ENCODE measurements around the gene CA9. TPM values are rescaled to one million over a fixed set of nuclear protein-coding genes. Genes with fewer than 3 reads are reported as not detected.
A peak's percentile ranks its signal among the peaks of the same experiment; 100 is the strongest.

CA9 gene
- total and polyA plus RNA-seq, 2 experiments from 2014 or later, result 0.27 to 2.1 TPM

DNA sequence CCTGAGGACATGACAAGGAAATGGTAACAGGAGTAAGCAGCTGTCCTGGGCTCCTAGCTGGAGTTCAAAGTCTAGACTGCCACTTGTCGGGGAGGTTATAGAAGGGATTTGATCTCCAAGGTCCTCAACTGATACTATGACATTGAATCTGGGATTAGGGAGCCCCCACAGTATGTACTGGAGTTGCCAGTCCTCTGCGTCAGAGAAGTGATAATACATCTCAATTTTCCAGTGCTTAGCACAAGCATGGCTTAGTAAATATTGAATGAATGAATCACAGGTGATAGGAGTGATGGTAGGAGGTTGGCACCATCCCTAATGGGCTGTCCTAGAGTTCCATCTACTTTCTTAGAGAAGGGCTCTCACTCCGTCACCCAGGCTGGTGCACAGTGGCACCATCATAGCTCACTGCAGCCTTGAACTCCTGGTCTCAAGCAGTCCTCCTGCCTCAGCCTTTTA is 22.2 kb downstream of the CA9 start:
- no peaks in the 10 kb centered on the region for H3K9me3 ChIP-seq (ENCODE audit: low read depth)
- peaks cover 6% of the 10 kb centered on the region for H3K4me1 ChIP-seq (ENCODE audit: insufficient read depth)
- no peaks in the 10 kb centered on the region for H3K9me2 ChIP-seq (replicated peaks; ENCODE audit: insufficient read depth)
- H2AFZ ChIP-seq, result no peak overlapping the region
- H3K27ac ChIP-seq, result peak overlapping the region; percentile 90
- H3K36me3 ChIP-seq (replicated peaks; ENCODE audit: insufficient read depth, low read depth), result no peaks in the 10 kb centered on the region
- no peak overlapping the region for H3K4me3 ChIP-seq
- 86% methylated on average over 3 of the region's 3 CpGs for WGBS (ENCODE audit: low lambda C conversion rate, missing lambda C conversion rate)
- H3K4me2 ChIP-seq, result no peak overlapping the region
- DNase-seq (ENCODE audit: low spot score), result peak; percentile 51
- H3K27me3 ChIP-seq, result no peaks in the 10 kb centered on the region
- TF ChIP-seq, protein P1, sequence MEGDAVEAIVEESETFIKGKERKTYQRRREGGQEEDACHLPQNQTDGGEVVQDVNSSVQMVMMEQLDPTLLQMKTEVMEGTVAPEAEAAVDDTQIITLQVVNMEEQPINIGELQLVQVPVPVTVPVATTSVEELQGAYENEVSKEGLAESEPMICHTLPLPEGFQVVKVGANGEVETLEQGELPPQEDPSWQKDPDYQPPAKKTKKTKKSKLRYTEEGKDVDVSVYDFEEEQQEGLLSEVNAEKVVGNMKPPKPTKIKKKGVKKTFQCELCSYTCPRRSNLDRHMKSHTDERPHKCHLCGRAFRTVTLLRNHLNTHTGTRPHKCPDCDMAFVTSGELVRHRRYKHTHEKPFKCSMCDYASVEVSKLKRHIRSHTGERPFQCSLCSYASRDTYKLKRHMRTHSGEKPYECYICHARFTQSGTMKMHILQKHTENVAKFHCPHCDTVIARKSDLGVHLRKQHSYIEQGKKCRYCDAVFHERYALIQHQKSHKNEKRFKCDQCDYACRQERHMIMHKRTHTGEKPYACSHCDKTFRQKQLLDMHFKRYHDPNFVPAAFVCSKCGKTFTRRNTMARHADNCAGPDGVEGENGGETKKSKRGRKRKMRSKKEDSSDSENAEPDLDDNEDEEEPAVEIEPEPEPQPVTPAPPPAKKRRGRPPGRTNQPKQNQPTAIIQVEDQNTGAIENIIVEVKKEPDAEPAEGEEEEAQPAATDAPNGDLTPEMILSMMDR (IDR thresholded peaks at IDR 0.05; ENCODE audit: poor library complexity), result no peak
- H3K79me2 ChIP-seq, result no peaks in the 10 kb centered on the region
- no peaks in the 10 kb centered on the region for H4K20me1 ChIP-seq (ENCODE audit: insufficient read depth, poor library complexity, severe bottlenecking)

DNA sequence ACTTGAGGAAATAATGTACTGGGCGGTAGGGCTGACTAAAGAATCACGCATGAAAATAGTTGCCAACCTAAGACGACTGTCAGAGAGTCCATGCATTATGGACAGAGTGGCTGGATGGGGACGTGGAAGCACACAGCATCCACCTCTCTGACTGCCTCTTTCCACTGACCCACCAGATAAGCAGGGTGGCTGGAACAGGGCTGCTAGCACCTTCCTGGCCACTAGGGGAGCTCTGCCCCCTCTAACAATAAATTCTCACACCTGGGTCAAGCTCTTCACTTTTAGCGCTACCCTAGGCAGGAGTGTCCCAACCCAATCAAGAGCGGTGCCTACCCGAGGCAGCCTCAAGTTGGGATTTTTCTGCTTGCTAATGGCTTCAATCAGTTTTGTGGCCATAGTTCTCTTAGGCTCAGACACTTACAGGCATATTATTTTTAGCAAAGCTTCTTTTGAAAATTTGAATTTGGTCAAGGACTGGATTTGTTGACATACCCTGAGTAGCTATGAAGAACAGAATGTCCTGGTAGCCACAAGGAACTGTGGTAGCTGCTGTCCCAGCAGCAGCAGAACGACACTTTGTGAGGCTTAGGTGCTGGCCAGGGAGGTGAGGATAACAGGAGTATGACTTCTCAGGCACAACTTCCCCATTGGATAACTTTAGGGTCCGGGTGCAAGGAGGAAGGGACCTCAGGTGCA is 22.9 kb downstream of the CA9 start:
- WGBS (ENCODE audit: low lambda C conversion rate, missing lambda C conversion rate), result 47% methylated on average over 9 of the region's 9 CpGs
- no peak overlapping the region for H3K4me3 ChIP-seq
- no peak overlapping the region for H3K4me2 ChIP-seq
- peaks cover 2% of the 10 kb centered on the region for H3K4me1 ChIP-seq (ENCODE audit: insufficient read depth)
- H3K27me3 ChIP-seq, result no peaks in the 10 kb centered on the region
- H4K20me1 ChIP-seq (ENCODE audit: insufficient read depth, poor library complexity, severe bottlenecking), result no peaks in the 10 kb centered on the region
- peak; percentile 74 for DNase-seq (ENCODE audit: low spot score)
- H3K79me2 ChIP-seq, result no peaks in the 10 kb centered on the region
- no peaks in the 10 kb centered on the region for H3K36me3 ChIP-seq (replicated peaks; ENCODE audit: insufficient read depth, low read depth)
- no peaks in the 10 kb centered on the region for H3K9me2 ChIP-seq (replicated peaks; ENCODE audit: insufficient read depth)
- peak overlapping the region; percentile 86 for H3K27ac ChIP-seq
- H2AFZ ChIP-seq, result no peak overlapping the region
- no peaks in the 10 kb centered on the region for H3K9me3 ChIP-seq (ENCODE audit: low read depth)
- no peak for TF ChIP-seq EZH2 (IDR thresholded peaks at IDR 0.05; ENCODE audit: borderline replicate concordance)
- no peak for TF ChIP-seq EZH2phosphoT487 (IDR thresholded peaks at IDR 0.05; ENCODE audit: low read depth, severe bottlenecking, unreplicated experiment)
- TF ChIP-seq, protein P1 (IDR thresholded peaks at IDR 0.05; ENCODE audit: poor library complexity), result peak; percentile 71

DNA sequence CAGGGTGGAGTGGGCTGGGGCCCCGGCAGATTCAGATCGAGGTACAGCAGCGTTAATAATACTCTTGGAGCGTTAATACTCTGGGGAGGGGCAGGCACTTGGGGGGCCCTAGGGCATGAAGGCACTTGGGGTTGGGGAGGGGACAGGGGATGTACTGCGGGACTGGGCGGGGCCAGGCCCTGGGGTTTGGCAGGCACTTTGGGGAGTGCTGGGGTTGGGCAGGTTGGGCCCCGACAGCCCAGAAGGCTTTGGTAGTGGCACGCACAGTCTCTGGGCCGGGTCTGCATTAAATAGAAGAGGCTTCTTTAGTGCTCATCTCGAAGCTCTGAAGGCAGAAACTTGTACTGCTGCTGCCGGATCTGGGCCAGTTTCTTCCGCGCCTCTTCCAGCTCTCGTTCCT is 23.8 kb downstream of the CA9 start:
- no peaks in the 10 kb centered on the region for H3K36me3 ChIP-seq (replicated peaks; ENCODE audit: insufficient read depth, low read depth)
- WGBS (ENCODE audit: low lambda C conversion rate, missing lambda C conversion rate), result 98% methylated on average over 14 of the region's 14 CpGs
- no peaks in the 10 kb centered on the region for H3K79me2 ChIP-seq

DNA sequence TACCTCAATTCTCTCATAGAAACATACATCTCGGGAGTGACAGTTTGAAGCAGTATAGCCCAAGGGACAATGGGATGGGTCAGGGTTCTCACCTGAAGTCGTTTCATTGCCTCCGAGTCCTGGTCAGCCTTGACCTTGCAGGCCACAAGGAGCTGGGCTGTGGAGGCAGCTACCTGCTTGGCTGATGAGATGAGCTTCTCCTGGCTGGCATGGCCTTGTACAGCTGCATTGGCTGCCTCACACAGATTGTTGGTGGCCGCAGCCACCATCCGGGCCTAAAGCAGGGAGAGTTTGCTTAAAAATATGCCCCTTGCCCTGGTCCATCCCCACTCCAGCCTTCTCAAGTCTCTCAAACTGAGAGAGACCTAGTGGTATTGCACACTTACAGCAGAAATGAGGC is 24.5 kb downstream of the CA9 start:
- Histone ChIP-seq H3K9me2 (replicated peaks; ENCODE audit: insufficient read depth) (no peaks in the 10 kb centered on the region), H3K4me2 (no peak overlapping the region), H3K9me3 (ENCODE audit: low read depth) (no peaks in the 10 kb centered on the region), H3K4me1 (ENCODE audit: insufficient read depth) (no peaks in the 10 kb centered on the region), H4K20me1 (ENCODE audit: insufficient read depth, poor library complexity, severe bottlenecking) (no peaks in the 10 kb centered on the region), H3K79me2 (no peaks in the 10 kb centered on the region), H3K36me3 (replicated peaks; ENCODE audit: insufficient read depth, low read depth) (no peaks in the 10 kb centered on the region), H2AFZ (no peak overlapping the region), H3K4me3 (no peak overlapping the region), H3K27me3 (no peaks in the 10 kb centered on the region), H3K27ac (no peak overlapping the region)
- no peak for DNase-seq (ENCODE audit: low spot score)
- TF ChIP-seq EZH2phosphoT487 (IDR thresholded peaks at IDR 0.05; ENCODE audit: low read depth, severe bottlenecking, unreplicated experiment) (no peak), EZH2 (IDR thresholded peaks at IDR 0.05; ENCODE audit: borderline replicate concordance) (no peak)
- TF ChIP-seq, protein P1 (IDR thresholded peaks at IDR 0.05; ENCODE audit: poor library complexity), result no peak
- WGBS (ENCODE audit: low lambda C conversion rate, missing lambda C conversion rate), result over 99% methylated on average over 5 of the region's 5 CpGs

More for the DNA sequence above, 23.8 kb downstream of the CA9 start:
- Histone ChIP-seq H3K27ac (peak overlapping the region; percentile 86), H3K9me3 (ENCODE audit: low read depth) (no peaks in the 10 kb centered on the region), H4K20me1 (ENCODE audit: insufficient read depth, poor library complexity, severe bottlenecking) (no peaks in the 10 kb centered on the region), H2AFZ (no peak overlapping the region), H3K4me3 (no peak overlapping the region), H3K27me3 (no peaks in the 10 kb centered on the region), H3K4me2 (no peak overlapping the region), H3K4me1 (ENCODE audit: insufficient read depth) (no peaks in the 10 kb centered on the region), H3K9me2 (replicated peaks; ENCODE audit: insufficient read depth) (no peaks in the 10 kb centered on the region)
- TF ChIP-seq EZH2 (IDR thresholded peaks at IDR 0.05; ENCODE audit: borderline replicate concordance) (no peak), EZH2phosphoT487 (IDR thresholded peaks at IDR 0.05; ENCODE audit: low read depth, severe bottlenecking, unreplicated experiment) (no peak)
- DNase-seq (ENCODE audit: low spot score), result no peak
